ENCODE data around the gene AP2A2. TPM values are rescaled to one million over a fixed set of nuclear protein-coding genes. Genes with fewer than 3 reads are reported as not detected.

The AP2A2 gene
- total RNA-seq, 2 experiments from 2014 or later = 45.9 to 46.6 TPM

DNA sequence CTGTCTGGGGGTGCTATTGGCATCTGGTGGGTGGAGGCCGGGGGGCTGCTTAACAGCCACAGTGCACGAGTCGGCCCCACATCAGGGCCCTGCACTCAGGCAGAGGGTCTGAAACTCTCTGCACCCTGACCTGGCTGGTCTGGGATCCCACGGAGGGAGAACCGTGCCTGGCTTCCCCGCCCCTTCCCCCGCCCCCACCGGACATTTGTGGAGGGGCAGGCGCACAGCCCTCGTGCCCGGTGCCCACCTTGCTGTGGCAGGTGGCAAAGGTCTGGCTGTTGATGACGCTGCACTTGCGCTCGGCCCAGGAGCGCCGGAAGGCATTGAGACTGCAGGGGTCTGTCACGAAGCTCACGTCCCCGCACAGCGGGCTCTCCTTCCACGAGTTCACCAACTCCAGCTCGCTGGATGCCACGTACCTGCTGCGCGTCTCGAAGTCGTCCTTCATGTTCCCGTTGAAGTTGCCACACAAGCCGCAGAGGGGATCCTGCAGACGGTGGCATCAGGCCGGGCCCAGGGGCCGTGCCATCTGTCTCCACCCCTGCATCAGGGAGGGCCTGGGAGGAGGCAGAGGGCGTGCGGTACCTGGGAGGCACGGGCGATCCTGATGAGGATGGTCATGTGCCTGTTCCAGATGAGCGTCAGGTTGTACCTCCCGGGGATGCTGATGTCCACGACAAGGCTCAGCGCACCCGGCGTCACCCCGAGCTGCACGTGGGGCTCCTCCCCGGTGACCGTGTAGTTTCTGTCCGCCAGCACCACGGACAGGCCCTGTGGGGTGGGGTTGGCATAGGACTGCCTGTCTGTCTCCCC is 99.1 kb downstream of the AP2A2 start:
- no peaks in the 10 kb centered on the region for H3K36me3 ChIP-seq (ENCODE audit: insufficient read depth, low read length)
- no peaks in the 10 kb centered on the region for H3K27me3 ChIP-seq (ENCODE audit: control insufficient read depth in 1 of 2, insufficient read depth in 2 of 2, low read length in 2 of 2)
- Mint-ChIP-seq H3K9me3 (no peaks in the 10 kb centered on the region), H3K36me3 (ENCODE audit: low read depth) (no peaks in the 10 kb centered on the region), H3K27me3 (no peaks in the 10 kb centered on the region), H3K27ac (no peak overlapping the region), H3K4me3 (no peak overlapping the region), H3K4me1 (ENCODE audit: low read depth) (no peaks in the 10 kb centered on the region)
- no peak overlapping the region for H3K4me3 ChIP-seq (ENCODE audit: low read length)
- ChIA-PET POLR2A (no interaction called here), CTCF (no interaction called here)
- no peak for ATAC-seq (ENCODE audit: poor library complexity)
- intact Hi-C loops (cut with DNase I, micrococcal nuclease) = no loop called here
- H3K27ac ChIP-seq (ENCODE audit: low read depth in 1 of 2, low read length in 2 of 2) = no peak overlapping the region
- peaks cover 0 to 15% of the 10 kb centered on the region in 2 experiments for H3K9me3 ChIP-seq (ENCODE audit: control insufficient read depth in 1 of 2, insufficient read depth in 1 of 2, low read length in 2 of 2)
- H3K4me1 ChIP-seq (ENCODE audit: insufficient read depth, low read length) = no peaks in the 10 kb centered on the region
- DNase-seq = no peak
- TF ChIP-seq, protein P1, sequence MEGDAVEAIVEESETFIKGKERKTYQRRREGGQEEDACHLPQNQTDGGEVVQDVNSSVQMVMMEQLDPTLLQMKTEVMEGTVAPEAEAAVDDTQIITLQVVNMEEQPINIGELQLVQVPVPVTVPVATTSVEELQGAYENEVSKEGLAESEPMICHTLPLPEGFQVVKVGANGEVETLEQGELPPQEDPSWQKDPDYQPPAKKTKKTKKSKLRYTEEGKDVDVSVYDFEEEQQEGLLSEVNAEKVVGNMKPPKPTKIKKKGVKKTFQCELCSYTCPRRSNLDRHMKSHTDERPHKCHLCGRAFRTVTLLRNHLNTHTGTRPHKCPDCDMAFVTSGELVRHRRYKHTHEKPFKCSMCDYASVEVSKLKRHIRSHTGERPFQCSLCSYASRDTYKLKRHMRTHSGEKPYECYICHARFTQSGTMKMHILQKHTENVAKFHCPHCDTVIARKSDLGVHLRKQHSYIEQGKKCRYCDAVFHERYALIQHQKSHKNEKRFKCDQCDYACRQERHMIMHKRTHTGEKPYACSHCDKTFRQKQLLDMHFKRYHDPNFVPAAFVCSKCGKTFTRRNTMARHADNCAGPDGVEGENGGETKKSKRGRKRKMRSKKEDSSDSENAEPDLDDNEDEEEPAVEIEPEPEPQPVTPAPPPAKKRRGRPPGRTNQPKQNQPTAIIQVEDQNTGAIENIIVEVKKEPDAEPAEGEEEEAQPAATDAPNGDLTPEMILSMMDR (IDR thresholded peaks at IDR 0.05) = no peak

DNA sequence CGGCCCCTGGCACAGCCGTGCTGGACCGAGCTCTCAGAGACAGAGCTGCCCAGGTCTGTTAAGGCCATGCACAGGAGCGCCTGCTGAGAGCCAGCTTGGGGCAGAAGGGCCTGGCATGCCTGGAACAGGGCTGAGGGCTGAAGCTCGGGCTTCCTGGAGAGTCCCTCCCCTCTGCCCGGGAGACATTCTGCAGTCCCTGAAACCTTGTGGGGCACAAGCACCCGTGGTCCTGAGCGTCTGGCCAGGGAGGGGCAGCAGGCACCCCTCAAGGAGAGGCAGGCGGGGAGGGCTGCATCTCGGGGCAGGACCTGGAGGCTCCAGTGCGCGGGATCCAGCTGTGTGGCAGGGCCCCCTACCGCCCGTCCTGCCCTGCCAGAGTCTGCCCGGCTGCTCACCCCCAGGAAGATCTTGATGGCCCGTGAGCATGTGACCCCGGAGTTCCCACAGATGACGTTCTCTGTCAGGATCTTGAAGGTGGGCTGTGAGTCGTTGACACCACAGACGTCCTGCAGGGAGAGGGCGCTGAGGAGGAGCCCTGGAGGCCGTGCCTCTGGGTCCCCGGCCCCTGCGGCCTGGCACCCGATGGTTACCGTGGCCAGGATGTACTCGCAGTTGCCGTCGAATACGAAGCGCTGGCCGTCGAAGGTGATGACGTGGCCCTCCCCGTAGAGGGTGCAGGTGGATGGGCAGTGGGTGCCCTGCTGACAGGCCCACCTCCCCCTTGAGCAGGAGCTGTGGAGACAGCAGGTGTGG is 99.9 kb downstream of the AP2A2 start:
- no peaks in the 10 kb centered on the region for H3K36me3 Mint-ChIP-seq (ENCODE audit: low read depth)
- POLR2A ChIA-PET = no interaction called here
- TF ChIP-seq, protein P1 (IDR thresholded peaks at IDR 0.05) = no peak
- intact Hi-C loops (cut with DNase I, micrococcal nuclease) = no loop called here
- H3K4me1 Mint-ChIP-seq (ENCODE audit: low read depth) = no peaks in the 10 kb centered on the region
- CTCF ChIA-PET = no interaction called here
- no peak overlapping the region for H3K27ac ChIP-seq (ENCODE audit: low read depth in 1 of 2, low read length in 2 of 2)
- DNase-seq = no peak
- no peaks in the 10 kb centered on the region for H3K27me3 Mint-ChIP-seq
- H3K36me3 ChIP-seq (ENCODE audit: insufficient read depth, low read length) = no peaks in the 10 kb centered on the region
- no peak overlapping the region for H3K4me3 Mint-ChIP-seq
- H3K27me3 ChIP-seq (ENCODE audit: control insufficient read depth in 1 of 2, insufficient read depth in 2 of 2, low read length in 2 of 2) = no peaks in the 10 kb centered on the region
- no peaks in the 10 kb centered on the region for H3K9me3 Mint-ChIP-seq
- peaks cover 0 to 15% of the 10 kb centered on the region in 2 experiments for H3K9me3 ChIP-seq (ENCODE audit: control insufficient read depth in 1 of 2, insufficient read depth in 1 of 2, low read length in 2 of 2)
- ATAC-seq (ENCODE audit: poor library complexity) = no peak
- H3K4me3 ChIP-seq (ENCODE audit: low read length) = no peak overlapping the region
- H3K27ac Mint-ChIP-seq = no peak overlapping the region
- no peaks in the 10 kb centered on the region for H3K4me1 ChIP-seq (ENCODE audit: insufficient read depth, low read length)

DNA sequence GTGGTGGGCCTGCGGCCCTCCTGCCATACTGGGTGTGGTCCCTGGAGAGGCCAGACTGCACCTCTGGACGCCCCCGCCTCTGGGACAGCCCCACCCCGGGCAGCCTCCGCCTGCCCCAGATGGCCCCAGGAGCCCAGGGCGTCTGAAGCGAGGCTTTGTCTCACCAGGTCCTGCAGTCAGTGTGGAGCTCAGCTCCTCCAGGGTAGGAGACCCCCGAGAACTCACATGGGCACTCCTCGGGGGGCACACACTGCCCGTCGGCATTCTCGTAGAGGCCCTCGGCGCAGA is 100.4 kb downstream of the AP2A2 start:
- Histone ChIP-seq H3K27me3 (ENCODE audit: control insufficient read depth in 1 of 2, insufficient read depth in 2 of 2, low read length in 2 of 2) (no peaks in the 10 kb centered on the region), H3K4me3 (ENCODE audit: low read length) (no peak overlapping the region), H3K4me1 (ENCODE audit: insufficient read depth, low read length) (no peaks in the 10 kb centered on the region), H3K27ac (ENCODE audit: low read depth in 1 of 2, low read length in 2 of 2) (no peak overlapping the region), H3K9me3 (ENCODE audit: control insufficient read depth in 1 of 2, insufficient read depth in 1 of 2, low read length in 2 of 2) (peaks cover 0 to 15% of the 10 kb centered on the region in 2 experiments), H3K36me3 (ENCODE audit: insufficient read depth, low read length) (no peaks in the 10 kb centered on the region)
- no peak for ATAC-seq (ENCODE audit: poor library complexity)
- CTCF ChIA-PET = no interaction called here
- POLR2A ChIA-PET = no interaction called here
- Mint-ChIP-seq H3K36me3 (ENCODE audit: low read depth) (no peaks in the 10 kb centered on the region), H3K9me3 (no peaks in the 10 kb centered on the region), H3K27ac (no peak overlapping the region), H3K27me3 (no peaks in the 10 kb centered on the region), H3K4me3 (no peak overlapping the region), H3K4me1 (ENCODE audit: low read depth) (no peaks in the 10 kb centered on the region)
- TF ChIP-seq, protein P1 (IDR thresholded peaks at IDR 0.05) = no peak
- intact Hi-C loops (cut with DNase I, micrococcal nuclease) = no loop called here
- DNase-seq = no peak

Data from CD4-positive, alpha-beta T cell (primary cell).